ENCODE results near the gene SLC26A11.

The SLC26A11 gene

DNA sequence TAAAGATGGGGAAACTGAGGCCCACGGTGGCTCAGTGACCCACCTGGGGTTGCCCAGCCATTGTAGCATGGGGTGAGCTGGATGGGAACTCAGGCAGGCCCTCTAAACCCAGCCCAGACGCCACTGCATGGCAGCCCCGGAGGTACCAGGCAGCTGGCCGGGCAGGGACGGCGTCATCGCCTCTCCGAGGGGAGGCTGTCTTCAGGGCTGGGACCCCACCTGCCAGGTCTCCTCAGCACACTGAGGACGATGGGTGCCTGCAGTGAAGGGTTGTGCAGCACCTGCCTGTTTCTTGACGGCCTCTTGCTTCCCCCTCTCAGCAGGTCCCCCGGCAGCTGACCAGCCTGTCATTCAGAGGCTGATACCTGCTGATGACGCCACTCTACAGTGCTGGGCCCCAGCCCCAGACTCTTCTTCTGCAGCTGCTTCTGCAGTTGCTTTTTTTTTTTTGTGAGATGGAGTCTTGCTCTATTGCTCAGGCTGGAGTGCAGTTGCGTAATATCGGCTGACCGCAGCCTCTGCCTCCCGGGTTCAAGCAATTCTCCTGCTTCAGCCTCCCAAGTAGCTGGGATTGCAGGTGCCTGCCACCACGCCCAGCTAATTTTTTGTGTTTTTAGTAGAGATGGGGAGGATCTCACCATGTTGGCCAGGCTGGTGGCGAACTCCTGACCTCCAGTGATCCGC lies 65.2 kb downstream of the SLC26A11 start:
- H3K27me3 ChIP-seq (ENCODE audit: control insufficient read depth, low read length): no peaks in the 10 kb centered on the region
- H3K79me2 ChIP-seq (ENCODE audit: control insufficient read depth, low read length): no peaks in the 10 kb centered on the region
- no peaks in the 10 kb centered on the region for H3K4me1 ChIP-seq (ENCODE audit: control insufficient read depth, low read length)
- H3K9me2 ChIP-seq (replicated peaks; ENCODE audit: control insufficient read depth, low read length): no peaks in the 10 kb centered on the region
- no peaks in the 10 kb centered on the region for H3K9me3 ChIP-seq (ENCODE audit: control insufficient read depth, insufficient read depth, low read length)
- no peak overlapping the region for H3K27ac ChIP-seq (ENCODE audit: low read depth, low read length)
- no peaks in the 10 kb centered on the region for H3F3A ChIP-seq (ENCODE audit: control insufficient read depth, insufficient read depth)
- H3K4me2 ChIP-seq (ENCODE audit: low read length): no peak overlapping the region
- no peak overlapping the region for H3K4me3 ChIP-seq (ENCODE audit: low read length)
- no peak for TF ChIP-seq EZH2phosphoT487 (IDR thresholded peaks at IDR 0.05; ENCODE audit: borderline replicate concordance, low read length)
- TF ChIP-seq CTCF (IDR thresholded peaks at IDR 0.05; ENCODE audit: low read depth, low read length, poor library complexity, severe bottlenecking): no peak
- H4K20me1 ChIP-seq (ENCODE audit: control insufficient read depth, insufficient read depth, low read depth, low read length): no peaks in the 10 kb centered on the region
- no peaks in the 10 kb centered on the region for H3K36me3 ChIP-seq (ENCODE audit: control insufficient read depth, low read length)

DNA sequence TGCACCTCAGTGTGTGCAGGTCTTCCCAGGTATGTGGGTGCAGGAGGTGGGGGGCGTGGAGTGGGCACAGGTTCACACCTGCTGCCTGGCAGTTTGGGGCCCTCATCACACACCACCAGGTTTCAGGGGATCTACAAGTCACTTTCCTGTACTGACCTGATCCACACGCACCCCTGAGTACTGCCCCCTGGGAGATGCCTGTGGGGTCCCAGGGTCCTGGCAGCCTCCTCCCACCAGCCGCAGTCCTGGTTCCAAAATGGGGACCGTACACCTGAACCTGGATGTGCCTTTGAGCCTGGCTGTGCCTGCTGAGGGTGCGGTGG lies 66.4 kb downstream of the SLC26A11 start:
- Histone ChIP-seq H3K4me3 (ENCODE audit: low read length) (no peak overlapping the region), H3K79me2 (ENCODE audit: control insufficient read depth, low read length) (no peaks in the 10 kb centered on the region), H3K27me3 (ENCODE audit: control insufficient read depth, low read length) (no peaks in the 10 kb centered on the region), H3F3A (ENCODE audit: control insufficient read depth, insufficient read depth) (no peaks in the 10 kb centered on the region), H3K36me3 (ENCODE audit: control insufficient read depth, low read length) (no peaks in the 10 kb centered on the region), H3K27ac (ENCODE audit: low read depth, low read length) (no peak overlapping the region), H3K9me2 (replicated peaks; ENCODE audit: control insufficient read depth, low read length) (no peaks in the 10 kb centered on the region), H4K20me1 (ENCODE audit: control insufficient read depth, insufficient read depth, low read depth, low read length) (no peaks in the 10 kb centered on the region), H3K4me2 (ENCODE audit: low read length) (no peak overlapping the region), H3K4me1 (ENCODE audit: control insufficient read depth, low read length) (no peaks in the 10 kb centered on the region), H3K9me3 (ENCODE audit: control insufficient read depth, insufficient read depth, low read length) (no peaks in the 10 kb centered on the region)
- no peak for TF ChIP-seq CTCF (IDR thresholded peaks at IDR 0.05; ENCODE audit: low read depth, low read length, poor library complexity, severe bottlenecking)
- no peak for TF ChIP-seq EZH2phosphoT487 (IDR thresholded peaks at IDR 0.05; ENCODE audit: borderline replicate concordance, low read length)

- Histone ChIP-seq H3K36me3 (ENCODE audit: control insufficient read depth, low read length) (no peaks in the 10 kb centered on the region), H3K4me3 (ENCODE audit: low read length) (no peak overlapping the region), H3K4me1 (ENCODE audit: control insufficient read depth, low read length) (no peaks in the 10 kb centered on the region), H3K9me3 (ENCODE audit: control insufficient read depth, insufficient read depth, low read length) (no peaks in the 10 kb centered on the region), H4K20me1 (ENCODE audit: control insufficient read depth, insufficient read depth, low read depth, low read length) (no peaks in the 10 kb centered on the region), H3F3A (ENCODE audit: control insufficient read depth, insufficient read depth) (no peaks in the 10 kb centered on the region), H3K79me2 (ENCODE audit: control insufficient read depth, low read length) (no peaks in the 10 kb centered on the region), H3K4me2 (ENCODE audit: low read length) (no peak overlapping the region), H3K27ac (ENCODE audit: low read depth, low read length) (no peak overlapping the region), H3K27me3 (ENCODE audit: control insufficient read depth, low read length) (no peaks in the 10 kb centered on the region), H3K9me2 (replicated peaks; ENCODE audit: control insufficient read depth, low read length) (no peaks in the 10 kb centered on the region)
- TF ChIP-seq EZH2phosphoT487 (IDR thresholded peaks at IDR 0.05; ENCODE audit: borderline replicate concordance, low read length): no peak
- TF ChIP-seq CTCF (IDR thresholded peaks at IDR 0.05; ENCODE audit: low read depth, low read length, poor library complexity, severe bottlenecking): no peak
Measured at GRCh38 chr17:80287038-80287437, 66.8 kb downstream of the SLC26A11 start.

Data from DOHH2 (cell line).